ENCODE data around the gene ATG7. TPM values are rescaled to one million over a fixed set of nuclear protein-coding genes. Genes with fewer than 3 reads are reported as not detected.

The ATG7 gene
- total and polyA plus RNA-seq, 8 donors, result 25.0 to 73.3 (median 29.6) TPM

- no peaks in the 10 kb centered on the region for H3K9me3 ChIP-seq
- ATAC-seq (peak; percentile 30), DNase-seq (peak in 2 of 4 donors; percentile 46 to 52)
- no peaks in the 10 kb centered on the region for H3K27me3 ChIP-seq
- TF ChIP-seq CTCF (IDR thresholded peaks at IDR 0.05), result no peak
- H3K4me3 ChIP-seq, result no peak overlapping the region
- peaks cover 0 to 20% of the 10 kb centered on the region in 2 donors for H3K36me3 ChIP-seq
- intact Hi-C loops (cut with DNase I), result no loop called here
- H3K27ac ChIP-seq, result no peak overlapping the region
- peaks cover 0 to 13% of the 10 kb centered on the region in 2 donors for H3K4me1 ChIP-seq
These were observed 158.4 kb downstream of the ATG7 start for GRCh38 chr3:11430624-11431023.

GRCh38 chr3:11431319-11431718 is 159.1 kb downstream of the ATG7 start:
- no peak overlapping the region for H3K27ac ChIP-seq
- no peaks in the 10 kb centered on the region for H3K27me3 ChIP-seq
- H3K4me3 ChIP-seq, result no peak overlapping the region
- no peak for TF ChIP-seq CTCF (IDR thresholded peaks at IDR 0.05)
- H3K4me1 ChIP-seq, result peaks cover 0 to 13% of the 10 kb centered on the region in 2 donors
- peaks cover 0 to 20% of the 10 kb centered on the region in 2 donors for H3K36me3 ChIP-seq
- intact Hi-C loops (cut with DNase I), result no loop called here
- ATAC-seq (no peak), DNase-seq (no peak)
- no peaks in the 10 kb centered on the region for H3K9me3 ChIP-seq

- Histone ChIP-seq H3K4me3 (no peak overlapping the region), H3K27me3 (no peaks in the 10 kb centered on the region), H3K9me3 (no peaks in the 10 kb centered on the region), H3K4me1 (peaks cover 0 to 13% of the 10 kb centered on the region in 2 donors), H3K27ac (peak overlapping the region; percentile 38 to 67), H3K36me3 (no peaks in the 10 kb centered on the region)
- ATAC-seq, result peak; percentile 78
- TF ChIP-seq CTCF (IDR thresholded peaks at IDR 0.05), result no peak
- DNase-seq, result peak in 3 of 4 donors; percentile 50 to 72 (median 59)
- intact Hi-C loops (cut with DNase I), result no loop called here
These were observed 161.9 kb downstream of the ATG7 start for GRCh38 chr3:11434017-11434526.

GRCh38 chr3:11434563-11435096 is 162.4 kb downstream of the ATG7 start:
- peaks cover 0 to 13% of the 10 kb centered on the region in 2 donors for H3K4me1 ChIP-seq
- DNase-seq (no peak), ATAC-seq (no peak)
- no peaks in the 10 kb centered on the region for H3K27me3 ChIP-seq
- H3K9me3 ChIP-seq, result no peaks in the 10 kb centered on the region
- H3K27ac ChIP-seq, result peak overlapping the region; percentile 38 to 67
- no peak for TF ChIP-seq CTCF (IDR thresholded peaks at IDR 0.05)
- H3K36me3 ChIP-seq, result no peaks in the 10 kb centered on the region
- no peak overlapping the region for H3K4me3 ChIP-seq
- intact Hi-C loops (cut with DNase I), result no loop called here

GRCh38 chr3:11435440-11436165 is 163.4 kb downstream of the ATG7 start:
- H3K36me3 ChIP-seq, result no peaks in the 10 kb centered on the region
- ATAC-seq, result no peak
- no peaks in the 10 kb centered on the region for H3K27me3 ChIP-seq
- DNase-seq, result no peak
- H3K4me1 ChIP-seq, result peaks cover 0 to 13% of the 10 kb centered on the region in 2 donors
- intact Hi-C loops (cut with DNase I), result no loop called here
- no peak overlapping the region for H3K27ac ChIP-seq
- TF ChIP-seq CTCF (IDR thresholded peaks at IDR 0.05), result no peak
- H3K9me3 ChIP-seq, result no peaks in the 10 kb centered on the region
- H3K4me3 ChIP-seq, result no peak overlapping the region
